H1 (cell line): Measurements from ENCODE around the gene TRAP1. TPM values are rescaled to one million over a fixed set of nuclear protein-coding genes. Genes with fewer than 3 reads are reported as not detected.

ENCODE experiments used
- CTCF ChIA-PET: fragments of 300-600 bp; sonication (Branson Sonifier 250); formaldehyde crosslinking; loops from one replicate; lab custom pipeline; 2021; ENCODE audit not compliant: partially characterized antibody; lab: Charles Lee
- POLR2A ChIA-PET: fragments of 300-600 bp; sonication (Branson Sonifier 250); formaldehyde crosslinking; loops from one replicate; lab custom pipeline; 2021; ENCODE audit warnings: inconsistent platforms; ENCODE audit not compliant: partially characterized antibody; lab: Charles Lee
- DNase-seq, 2 experiments: peaks; one replicate each; pipeline versions ENCODE4 v3.0.0 to v3.0.0-alpha.2; 2010 to 2022; ENCODE audit warnings: low spot score in 2 of 2, low read depth in 1 of 2, mixed read lengths in 1 of 2
- FAIRE-seq: peaks from 2 replicates; lab custom pipeline; 2011; peaks lifted over from hg19 to GRCh38; lab: Jason Lieb, UNC
- H2AFZ ChIP-seq: 2 replicates; pipeline ENCODE4 v1.8.1; 2012; ENCODE audit warnings: low read length, inconsistent platforms
- H2AK5ac ChIP-seq: 2 replicates; pipeline ENCODE4 v1.6.1; 2013; ENCODE audit warnings: low read depth, low read length
- H2BK120ac ChIP-seq: replicated peaks from 2 replicates; pipeline ENCODE3; 2013; ENCODE audit warnings: low read depth, low read length, inconsistent platforms
- H2BK12ac ChIP-seq: 2 replicates; pipeline ENCODE4 v1.6.1; 2013; ENCODE audit warnings: low read depth, low read length
- H2BK15ac ChIP-seq: 2 replicates; pipeline ENCODE4 v1.6.1; 2013; ENCODE audit warnings: low read length
- H2BK20ac ChIP-seq: 2 replicates; pipeline ENCODE4 v1.6.1; 2013; ENCODE audit warnings: low read length
- H2BK5ac ChIP-seq: 2 replicates; pipeline ENCODE4 v1.6.1; 2013; ENCODE audit warnings: low read depth, low read length
- H3K14ac ChIP-seq: 2 replicates; pipeline ENCODE4 v1.6.1; 2013; ENCODE audit warnings: inconsistent platforms; ENCODE audit not compliant: insufficient read length
- H3K18ac ChIP-seq: 2 replicates; pipeline ENCODE4 v1.6.1; 2013; ENCODE audit warnings: low read length; ENCODE audit errors: extremely low read depth
- H3K23ac ChIP-seq: 2 replicates; pipeline ENCODE4 v1.6.1; 2013; ENCODE audit warnings: inconsistent platforms; ENCODE audit not compliant: insufficient read length
- H3K23me2 ChIP-seq: 2 replicates; pipeline ENCODE4 v1.6.1; 2013; ENCODE audit warnings: low read depth, low read length
- H3K27ac ChIP-seq: 2 replicates; pipeline ENCODE4 v1.6.1; 2011; ENCODE audit warnings: low read depth, low read length, inconsistent platforms
- H3K27me3 ChIP-seq, 4 experiments: replicated peaks in 1 of 4; 1 replicate in 1 of 4; 2 replicates in 3 of 4; pipeline versions ENCODE4 v1.6.1 to v1.8.1; 2011 to 2013; ENCODE audit warnings: low read length in 3 of 4, mild to moderate bottlenecking in 3 of 4, inconsistent platforms in 2 of 4, mixed read lengths in 2 of 4, moderate library complexity in 1 of 4; ENCODE audit not compliant: control insufficient read depth in 3 of 4, insufficient read depth in 3 of 4; ENCODE audit errors: extremely low read depth in 1 of 4
- H3K36me3 ChIP-seq, 4 experiments: 2 replicates each; pipeline versions ENCODE4 v1.6.1 to v1.8.1; 2011 to 2013; ENCODE audit warnings: mild to moderate bottlenecking in 4 of 4, low read length in 3 of 4, moderate library complexity in 2 of 4, control low read depth in 1 of 4, inconsistent platforms in 1 of 4; ENCODE audit not compliant: insufficient read depth in 4 of 4, control insufficient read depth in 2 of 4
- H3K4ac ChIP-seq: replicated peaks from 2 replicates; pipeline ENCODE3; 2013; ENCODE audit warnings: low read length, low read depth, mixed read lengths, inconsistent platforms; ENCODE audit not compliant: insufficient read length
- H3K4me1 ChIP-seq, 4 experiments: replicated peaks in 1 of 4; 1 replicate in 1 of 4; 2 replicates in 3 of 4; pipeline versions ENCODE4 v1.6.1 to v1.8.1; 2011 to 2013; ENCODE audit warnings: low read length in 3 of 4, inconsistent platforms in 2 of 4, mixed read lengths in 1 of 4; ENCODE audit not compliant: insufficient read depth in 4 of 4, control insufficient read depth in 3 of 4
- H3K4me2 ChIP-seq, 2 experiments: 2 replicates each; pipeline versions ENCODE4 v1.6.1 to v1.8.1; 2011 to 2013; ENCODE audit warnings: low read depth in 2 of 2, low read length in 2 of 2, control low read depth in 1 of 2, inconsistent platforms in 1 of 2, mild to moderate bottlenecking in 1 of 2; ENCODE audit not compliant: insufficient read depth in 1 of 2
- H3K4me3 ChIP-seq, 4 experiments: fragments of 200-600, 300-600 bp in 1 of 4; sonication (generic), shearing (Covaris generic), sonication (Bioruptor Twin) in 1 of 4; 2 replicates each; pipeline versions ENCODE4 v1.5.1 to v1.8.1; 2011 to 2016; ENCODE audit warnings: low read length in 4 of 4, low read depth in 3 of 4, control low read depth in 2 of 4, inconsistent platforms in 2 of 4, mild to moderate bottlenecking in 2 of 4, mixed read lengths in 1 of 4, moderate library complexity in 1 of 4; ENCODE audit not compliant: insufficient read depth in 2 of 4; ENCODE audit errors: extremely low read depth in 1 of 4
- H3K56ac ChIP-seq: replicated peaks from 2 replicates; pipeline ENCODE3; 2013; ENCODE audit warnings: low read depth, mild to moderate bottlenecking, mixed read lengths, low read length, inconsistent platforms; ENCODE audit not compliant: insufficient read length
- H3K79me1 ChIP-seq: 2 replicates; pipeline ENCODE4 v1.6.1; 2013; ENCODE audit warnings: low read depth, low read length, control low read depth
- H3K79me2 ChIP-seq, 2 experiments: 2 replicates each; pipeline versions ENCODE4 v1.6.1 to v1.8.1; 2012 to 2013; ENCODE audit warnings: low read length in 2 of 2, mild to moderate bottlenecking in 2 of 2, inconsistent platforms in 1 of 2; ENCODE audit not compliant: insufficient read depth in 2 of 2, control insufficient read depth in 1 of 2
- H3K9ac ChIP-seq, 4 experiments: replicated peaks in 1 of 4; 1 replicate in 1 of 4; 2 replicates in 3 of 4; pipeline versions ENCODE4 v1.6.1 to v1.8.1; 2011 to 2013; ENCODE audit warnings: low read depth in 3 of 4, low read length in 3 of 4, control low read depth in 2 of 4, mild to moderate bottlenecking in 2 of 4, moderate library complexity in 2 of 4, inconsistent platforms in 1 of 4; ENCODE audit errors: extremely low read depth in 1 of 4
- H3K9me3 ChIP-seq, 2 experiments: 2 replicates each; pipeline versions ENCODE4 v1.6.1 to v1.8.1; 2012 to 2013; ENCODE audit warnings: mild to moderate bottlenecking in 2 of 2, moderate library complexity in 2 of 2, control low read depth in 1 of 2, inconsistent platforms in 1 of 2, low read depth in 1 of 2, low read length in 1 of 2, mixed read lengths in 1 of 2; ENCODE audit not compliant: insufficient read depth in 2 of 2
- H4K20me1 ChIP-seq, 2 experiments: replicated peaks in 1 of 2; 2 replicates each; pipeline versions ENCODE3 to v1.8.1; 2011 to 2013; ENCODE audit warnings: inconsistent platforms in 2 of 2, low read length in 2 of 2, mild to moderate bottlenecking in 1 of 2; ENCODE audit not compliant: insufficient read depth in 2 of 2, control insufficient read depth in 1 of 2
- H4K5ac ChIP-seq: 2 replicates; pipeline ENCODE4 v1.6.1; 2013; ENCODE audit warnings: low read length, low read depth, mixed read lengths, inconsistent platforms; ENCODE audit not compliant: insufficient read length
- H4K8ac ChIP-seq: 2 replicates; pipeline ENCODE4 v1.8.0; 2013; ENCODE audit warnings: mild to moderate bottlenecking, moderate library complexity, low read length, inconsistent platforms; ENCODE audit not compliant: insufficient read depth; ENCODE audit errors: extremely low read depth
- H4K91ac ChIP-seq: replicated peaks from 2 replicates; pipeline ENCODE3; 2013; ENCODE audit warnings: low read length, mixed read lengths, inconsistent platforms; ENCODE audit not compliant: insufficient read length
- ATF3 ChIP-seq: IDR thresholded peaks from 2 replicates; pipeline ENCODE4 v1.6.1; 2011; ENCODE audit warnings: low read depth, mild to moderate bottlenecking, low read length; ENCODE audit not compliant: insufficient read depth
- EGR1 ChIP-seq: IDR thresholded peaks from 2 replicates; pipeline ENCODE4 v1.6.1; 2011; ENCODE audit warnings: low read depth, low read length, borderline replicate concordance
- EP300 ChIP-seq, 2 experiments: IDR thresholded peaks; 1 replicate in 1 of 2; 2 replicates in 1 of 2; pipeline ENCODE4 v1.6.1; 2011 to 2012; ENCODE audit warnings: low read depth in 2 of 2, low read length in 2 of 2, mild to moderate bottlenecking in 2 of 2, borderline replicate concordance in 1 of 2, inconsistent platforms in 1 of 2, moderate library complexity in 1 of 2
- POLR2A ChIP-seq, 2 experiments: IDR thresholded peaks; 1 replicate in 1 of 2; 2 replicates in 1 of 2; pipeline ENCODE4 v1.6.1; 2011; ENCODE audit warnings: low read depth in 2 of 2, low read length in 2 of 2, mild to moderate bottlenecking in 2 of 2; ENCODE audit errors: control extremely low read depth in 1 of 2
- POU5F1 ChIP-seq: IDR thresholded peaks from 2 replicates; pipeline ENCODE4 v1.6.1; 2011; ENCODE audit warnings: low read depth, mild to moderate bottlenecking, low read length, moderate library complexity
- SAP30 ChIP-seq: fragments of 300-600 bp; sonication (generic); IDR thresholded peaks from 2 replicates; pipeline ENCODE4 v1.7.1; 2012; ENCODE audit warnings: low read length, moderate library complexity, mild to moderate bottlenecking, inconsistent platforms; ENCODE audit not compliant: insufficient read depth, insufficient replicate concordance
- SRF ChIP-seq: IDR thresholded peaks from 2 replicates; pipeline ENCODE4 v1.6.1; 2011; ENCODE audit warnings: mild to moderate bottlenecking, low read depth, low read length, moderate library complexity
- TAF1 ChIP-seq: IDR thresholded peaks from 2 replicates; pipeline ENCODE4 v1.6.1; 2011; ENCODE audit warnings: mild to moderate bottlenecking, low read depth, low read length
- YY1 ChIP-seq: IDR thresholded peaks from 2 replicates; pipeline ENCODE4 v1.6.1; 2011; ENCODE audit warnings: low read depth, mild to moderate bottlenecking, low read length
- WGBS, 2 experiments: shearing (Covaris generic) in 1 of 2; methylation state at CpG; one replicate each; pipeline versions ENCODE4 v1.1.6 to v1.1.7; 2013 to 2015; ENCODE audit warnings: low lambda C conversion rate in 2 of 2, mixed read lengths in 2 of 2, inconsistent platforms in 1 of 2, low coverage in 1 of 2, missing lambda C conversion rate in 1 of 2; ENCODE audit not compliant: insufficient replicate concordance in 2 of 2, insufficient coverage in 1 of 2, insufficient read length in 1 of 2; ENCODE audit errors: extremely low coverage in 1 of 2, missing lambda C conversion rate in 1 of 2; 5-methylcytosine and 5-hydroxymethylcytosine counted together
- polyA plus RNA-seq, 7 experiments: library from polyadenylated mRNA; depleted of rRNA in 3 of 7; stranded (reverse) in 5 of 7; unstranded in 2 of 7; fragments of >200 nt in 5 of 7; fragments of 200-250 nt in 2 of 7; gene quantifications; 1 replicate in 5 of 7; 2 replicates in 1 of 7; 4 replicates in 1 of 7; pipeline versions ENCODE4 v1.2.1 to v1.2.3, GENCODE V29; 2011 to 2013; ENCODE audit warnings: missing spikeins in 2 of 7, mixed read lengths in 2 of 7
- total RNA-seq: library from RNA; stranded (reverse); fragmentation: NEBNext Ultra II Directional; extraction: Animal tissue kit (Norgen Biotek cat#: 25700); gene quantifications from 2 replicates; pipeline ENCODE4 v1.2.1, GENCODE V29; 2021
- TF ChIP-seq, protein P1 (sequence below): IDR thresholded peaks from 2 replicates; pipeline ENCODE4 v1.6.1; 2012; ENCODE audit warnings: low read length, inconsistent platforms
- TF ChIP-seq, protein P2 (sequence below): IDR thresholded peaks from 2 replicates; pipeline ENCODE4 v1.6.1; 2012; ENCODE audit warnings: inconsistent platforms

Gene TRAP1
- total and polyA plus RNA-seq, 2 of the 8 experiments (the other 6 are each of a cell fraction or from before 2014, with no cell fraction given), result 215 to 283 TPM

GRCh38 chr16:3698941-3699340 is 18.4 kb downstream of the TRAP1 start:
- ChIA-PET POLR2A (interaction anchor here (1.3 to 1.5 kb wide), 2 partner anchors 11 to 15 kb away, joined by 4 to 5 read pairs; no protein-coding TSS in a partner anchor), CTCF (interaction anchor here (0.6 kb wide), 2 partner anchors 13 to 25 kb away, joined by 3 to 4 read pairs; no protein-coding TSS in a partner anchor)
- Histone ChIP-seq H3K56ac (no peak overlapping the region), H3K79me1 (peaks cover 14% of the 10 kb centered on the region; the same call in 1 of the 2 replicates), H2AK5ac (no peak overlapping the region), H3K9me3 (no peaks in the 10 kb centered on the region), H3K14ac (no peak overlapping the region), H4K91ac (no peak overlapping the region), H3K23me2 (no peaks in the 10 kb centered on the region), H2BK5ac (no peak overlapping the region), H3K4ac (no peak overlapping the region), H2BK15ac (no peak overlapping the region), H3K27me3 (no peaks in the 10 kb centered on the region), H3K79me2 (peaks cover 0 to 74% of the 10 kb centered on the region in 2 experiments; a peak in 2 of 4 replicates), H4K5ac (no peak overlapping the region), H3K23ac (no peak overlapping the region), H3K27ac (no peak overlapping the region), H2BK12ac (no peak overlapping the region), H3K4me3 (no peak overlapping the region), H3K36me3 (peaks cover 0 to 4% (median 0%) of the 10 kb centered on the region in 4 experiments; a peak in 2 of 8 replicates), H4K20me1 (peaks cover 0 to 4% of the 10 kb centered on the region in 2 experiments), H3K4me2 (no peak overlapping the region), H2AFZ (no peak overlapping the region), H3K4me1 (no peaks in the 10 kb centered on the region; a peak in 2 of 7 replicates), H3K9ac (no peak overlapping the region), H3K18ac (no peak overlapping the region), H2BK20ac (no peak overlapping the region), H2BK120ac (no peak overlapping the region), H4K8ac (peak overlapping the region; percentile 84; the same call in 1 of the 2 replicates)
- FAIRE-seq (no peak), DNase-seq (no peak)
- 91% methylated on average over 4 of the region's 4 CpGs; no CpG with 5 or more reads in 1 of the 2 experiments for WGBS, 2 experiments
- TF ChIP-seq TAF1 (no peak), POU5F1 (no peak), EP300 (IDR thresholded peaks at IDR 0.05; ENCODE audit: borderline replicate concordance in 1 of 2, low read depth in 2 of 2, low read length in 2 of 2) (no peak), POLR2A (IDR thresholded peaks at IDR 0.05; ENCODE audit: control extremely low read depth in 1 of 2, low read depth in 2 of 2, low read length in 2 of 2) (no peak), SRF (no peak), ATF3 (no peak), EGR1 (no peak), SAP30 (no peak), YY1 (no peak)
- TF ChIP-seq, protein P1, sequence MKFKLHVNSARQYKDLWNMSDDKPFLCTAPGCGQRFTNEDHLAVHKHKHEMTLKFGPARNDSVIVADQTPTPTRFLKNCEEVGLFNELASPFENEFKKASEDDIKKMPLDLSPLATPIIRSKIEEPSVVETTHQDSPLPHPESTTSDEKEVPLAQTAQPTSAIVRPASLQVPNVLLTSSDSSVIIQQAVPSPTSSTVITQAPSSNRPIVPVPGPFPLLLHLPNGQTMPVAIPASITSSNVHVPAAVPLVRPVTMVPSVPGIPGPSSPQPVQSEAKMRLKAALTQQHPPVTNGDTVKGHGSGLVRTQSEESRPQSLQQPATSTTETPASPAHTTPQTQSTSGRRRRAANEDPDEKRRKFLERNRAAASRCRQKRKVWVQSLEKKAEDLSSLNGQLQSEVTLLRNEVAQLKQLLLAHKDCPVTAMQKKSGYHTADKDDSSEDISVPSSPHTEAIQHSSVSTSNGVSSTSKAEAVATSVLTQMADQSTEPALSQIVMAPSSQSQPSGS, result no peak
- TF ChIP-seq, protein P2, sequence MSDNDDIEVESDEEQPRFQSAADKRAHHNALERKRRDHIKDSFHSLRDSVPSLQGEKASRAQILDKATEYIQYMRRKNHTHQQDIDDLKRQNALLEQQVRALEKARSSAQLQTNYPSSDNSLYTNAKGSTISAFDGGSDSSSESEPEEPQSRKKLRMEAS, result no peak
